K562 (cell line): ENCODE results near the gene PTPN18. TPM values are rescaled to one million over a fixed set of nuclear protein-coding genes. Genes with fewer than 3 reads are reported as not detected.

Source experiments
- BHLHE40 ChIP-seq: IDR thresholded peaks from 2 replicates; pipeline ENCODE4 v1.6.1; 2011; ENCODE audit warnings: low read length, improper control_type of control experiment
- CREB3L1 ChIP-seq: fragments of 450-650 bp; IDR thresholded peaks from 2 replicates; pipeline ENCODE4 v1.6.1; 2014; ENCODE audit warnings: low read depth, mild to moderate bottlenecking, moderate library complexity, borderline replicate concordance
- DMBX1 ChIP-seq: fragments of 250-450 bp; sonication (Bioruptor Pico); IDR thresholded peaks from 2 replicates; pipeline ENCODE4 v1.8.0; 2022; ENCODE audit warnings: inconsistent platforms, mild to moderate bottlenecking, moderate library complexity, borderline replicate concordance
- GABPB2 ChIP-seq: fragments of 250-450 bp; sonication (Bioruptor Pico); conservative IDR thresholded peaks from 2 replicates; pipeline ENCODE4 v1.5.1; 2021; ENCODE audit warnings: mild to moderate bottlenecking
- GMEB1 ChIP-seq: fragments of 250-450 bp; sonication (Bioruptor Pico); IDR thresholded peaks from 2 replicates; pipeline ENCODE4 v1.4.0; 2020; ENCODE audit warnings: mild to moderate bottlenecking
- JUNB ChIP-seq: fragments of 450-650 bp; formaldehyde crosslinking; conservative IDR thresholded peaks from 2 replicates; pipeline ENCODE4 v1.4.0; 2020; ENCODE audit warnings: mild to moderate bottlenecking
- KAT7 ChIP-seq: sonication (generic); formaldehyde crosslinking; IDR thresholded peaks from 2 replicates; pipeline ENCODE4 v1.8.0; 2022; ENCODE audit warnings: missing genetic modification reagents, mild to moderate bottlenecking, borderline replicate concordance
- POLR2AphosphoS5 ChIP-seq: IDR thresholded peaks from 2 replicates; pipeline ENCODE4 v1.6.1; 2011; ENCODE audit warnings: mild to moderate bottlenecking, low read depth, low read length, moderate library complexity; ENCODE audit not compliant: control insufficient read depth, insufficient read depth
- POLR2G ChIP-seq: fragments of 200-400 bp; formaldehyde crosslinking; IDR thresholded peaks from 2 replicates; pipeline ENCODE4 v1.6.1; 2017; ENCODE audit warnings: low read depth, mild to moderate bottlenecking, antibody characterized with exemption, low read length, moderate library complexity
- SMARCC2 ChIP-seq: fragments of 450-650 bp; IDR thresholded peaks from 2 replicates; pipeline ENCODE4 v1.6.1; 2017; ENCODE audit warnings: antibody characterized with exemption, moderate library complexity, mild to moderate bottlenecking, low read depth
- TOE1 ChIP-seq, 2 experiments: fragments of 450-650 bp in 1 of 2; sonication (generic) in 1 of 2; formaldehyde crosslinking in 1 of 2; IDR thresholded peaks; 2 replicates each; pipeline versions ENCODE4 v1.7.1 to v1.8.0; 2016 to 2022; ENCODE audit warnings: borderline replicate concordance in 2 of 2, mild to moderate bottlenecking in 2 of 2, antibody characterized with exemption in 1 of 2, inconsistent platforms in 1 of 2, low read depth in 1 of 2, missing genetic modification reagents in 1 of 2, moderate library complexity in 1 of 2
- ZNF324 ChIP-seq: fragments of 250-450 bp; sonication (Bioruptor Pico); IDR thresholded peaks from 2 replicates; pipeline ENCODE4 v1.4.0; 2020; ENCODE audit warnings: mild to moderate bottlenecking
- polyA plus RNA-seq, 8 experiments: library from polyadenylated mRNA; depleted of rRNA in 4 of 8; stranded (reverse) in 5 of 8; unstranded in 3 of 8; fragments of >200 nt; fragmentation: Nextera tagmentation in 2 of 8; fragmentation: Illumina TruSeq in 1 of 8; extraction: Ambion mirVana in 2 of 8; extraction: Trizol in 1 of 8; gene quantifications; 2 replicates each; pipeline versions ENCODE4 v1.2.1 to v1.2.3, GENCODE V29; 2011 to 2014; ENCODE audit warnings: inconsistent platforms in 1 of 8, missing spikeins in 1 of 8
- total RNA-seq, 7 experiments: library from RNA; depleted of rRNA in 6 of 7; stranded (reverse); fragments of >200 nt in 6 of 7; fragmentation: Illumina TruSeq in 2 of 7; extraction: Trizol in 2 of 7; gene quantifications; 2 replicates each; pipeline versions ENCODE4 v1.2.1 to v1.2.3, GENCODE V29; 2011 to 2021; ENCODE audit warnings: low replicate concordance in 1 of 7
- TF ChIP-seq, protein P1 (sequence below): fragments of 250-450 bp; sonication (Bioruptor Pico); IDR thresholded peaks from 2 replicates; pipeline ENCODE4 v1.4.0; 2020; ENCODE audit warnings: mild to moderate bottlenecking, moderate library complexity, borderline replicate concordance
- TF ChIP-seq, protein P2 (sequence below): sonication (generic); formaldehyde crosslinking; IDR thresholded peaks from 2 replicates; pipeline ENCODE4 v1.8.1; 2023; ENCODE audit warnings: mild to moderate bottlenecking, missing genetic modification reagents
- TF ChIP-seq, protein P3 (sequence below), 2 experiments: fragments of 250-450 bp in 1 of 2; fragments of 450-650 bp in 1 of 2; sonication (Bioruptor Pico) in 1 of 2; IDR thresholded peaks; 2 replicates each; pipeline versions ENCODE4 v1.6.1 to v1.8.0; 2016 to 2021; ENCODE audit warnings: mild to moderate bottlenecking in 2 of 2, moderate library complexity in 2 of 2, missing compliant biosample characterization in 1 of 2, missing genetic modification characterization in 1 of 2

Gene PTPN18
- total and polyA plus RNA-seq, 9 of the 15 experiments (the other 6 are each of a cell fraction or from before 2014, with no cell fraction given): 11.6 to 90.7 (median 49.6) TPM

DNA sequence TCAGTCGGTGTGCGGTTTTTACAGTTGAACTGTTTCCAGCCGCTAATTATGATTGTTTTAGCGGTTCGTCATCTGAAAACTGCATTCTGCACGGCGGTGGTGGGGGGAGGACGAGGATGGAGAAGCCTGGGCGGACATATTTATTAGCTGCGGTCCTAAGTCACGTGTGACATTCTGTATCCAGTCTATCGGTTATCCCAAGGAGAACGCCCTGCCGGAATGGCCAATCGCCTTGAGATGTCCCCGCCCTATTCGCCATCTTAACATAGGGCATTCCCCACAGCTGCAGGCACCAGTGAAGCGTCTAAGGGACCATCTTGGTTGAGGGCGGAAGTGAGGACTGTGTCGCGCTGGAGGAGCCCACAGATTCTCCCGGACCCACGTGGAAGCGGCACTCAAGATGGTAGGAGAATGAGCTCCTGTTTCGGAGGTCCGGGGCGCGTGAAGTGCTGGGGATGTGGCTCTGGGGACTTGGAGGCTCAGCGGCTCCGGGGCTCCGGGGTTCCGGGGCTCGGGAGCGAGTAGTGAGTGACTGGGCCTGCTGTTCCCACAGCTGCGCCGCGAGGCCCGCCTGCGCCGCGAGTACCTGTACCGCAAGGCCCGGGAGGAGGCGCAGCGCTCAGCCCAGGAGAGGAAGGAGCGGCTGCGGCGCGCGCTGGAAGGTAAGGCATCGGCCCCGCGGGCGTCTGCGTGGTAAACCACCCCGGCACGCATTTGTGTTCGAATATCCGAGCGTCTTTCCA, 13.2 kb upstream of the PTPN18 start, which contains the start of gene IMP4 (continued):
- TF ChIP-seq GMEB1 (CRISPR knock-in tag): 0 out of 2 replicates have a peak, but pooled peaks have one; percentile 41
- TF ChIP-seq, protein P1, sequence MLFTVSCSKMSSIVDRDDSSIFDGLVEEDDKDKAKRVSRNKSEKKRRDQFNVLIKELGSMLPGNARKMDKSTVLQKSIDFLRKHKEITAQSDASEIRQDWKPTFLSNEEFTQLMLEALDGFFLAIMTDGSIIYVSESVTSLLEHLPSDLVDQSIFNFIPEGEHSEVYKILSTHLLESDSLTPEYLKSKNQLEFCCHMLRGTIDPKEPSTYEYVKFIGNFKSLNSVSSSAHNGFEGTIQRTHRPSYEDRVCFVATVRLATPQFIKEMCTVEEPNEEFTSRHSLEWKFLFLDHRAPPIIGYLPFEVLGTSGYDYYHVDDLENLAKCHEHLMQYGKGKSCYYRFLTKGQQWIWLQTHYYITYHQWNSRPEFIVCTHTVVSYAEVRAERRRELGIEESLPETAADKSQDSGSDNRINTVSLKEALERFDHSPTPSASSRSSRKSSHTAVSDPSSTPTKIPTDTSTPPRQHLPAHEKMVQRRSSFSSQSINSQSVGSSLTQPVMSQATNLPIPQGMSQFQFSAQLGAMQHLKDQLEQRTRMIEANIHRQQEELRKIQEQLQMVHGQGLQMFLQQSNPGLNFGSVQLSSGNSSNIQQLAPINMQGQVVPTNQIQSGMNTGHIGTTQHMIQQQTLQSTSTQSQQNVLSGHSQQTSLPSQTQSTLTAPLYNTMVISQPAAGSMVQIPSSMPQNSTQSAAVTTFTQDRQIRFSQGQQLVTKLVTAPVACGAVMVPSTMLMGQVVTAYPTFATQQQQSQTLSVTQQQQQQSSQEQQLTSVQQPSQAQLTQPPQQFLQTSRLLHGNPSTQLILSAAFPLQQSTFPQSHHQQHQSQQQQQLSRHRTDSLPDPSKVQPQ (CRISPR knock-in tag): no peak; the same call in 1 of the 2 replicates
- peak; percentile 91 for TF ChIP-seq POLR2G
- peak; percentile 94 for TF ChIP-seq TOE1 (IDR thresholded peaks at IDR 0.05; ENCODE audit: borderline replicate concordance)
- TF ChIP-seq TOE1 (CRISPR knock-in tag; IDR thresholded peaks at IDR 0.05; ENCODE audit: borderline replicate concordance, low read depth): no peak
- TF ChIP-seq BHLHE40: peak; percentile 95
- TF ChIP-seq JUNB (CRISPR knock-in tag): 0 out of 2 replicates have a peak, but pooled peaks have one; percentile 25
- no peak for TF ChIP-seq GABPB2 (CRISPR knock-in tag)
- TF ChIP-seq POLR2AphosphoS5: peak; percentile 81
- peak; percentile 39; the same call in 1 of the 2 replicates for TF ChIP-seq DMBX1 (CRISPR knock-in tag)
- no peak for TF ChIP-seq ZNF324 (CRISPR knock-in tag)
- TF ChIP-seq, protein P2, sequence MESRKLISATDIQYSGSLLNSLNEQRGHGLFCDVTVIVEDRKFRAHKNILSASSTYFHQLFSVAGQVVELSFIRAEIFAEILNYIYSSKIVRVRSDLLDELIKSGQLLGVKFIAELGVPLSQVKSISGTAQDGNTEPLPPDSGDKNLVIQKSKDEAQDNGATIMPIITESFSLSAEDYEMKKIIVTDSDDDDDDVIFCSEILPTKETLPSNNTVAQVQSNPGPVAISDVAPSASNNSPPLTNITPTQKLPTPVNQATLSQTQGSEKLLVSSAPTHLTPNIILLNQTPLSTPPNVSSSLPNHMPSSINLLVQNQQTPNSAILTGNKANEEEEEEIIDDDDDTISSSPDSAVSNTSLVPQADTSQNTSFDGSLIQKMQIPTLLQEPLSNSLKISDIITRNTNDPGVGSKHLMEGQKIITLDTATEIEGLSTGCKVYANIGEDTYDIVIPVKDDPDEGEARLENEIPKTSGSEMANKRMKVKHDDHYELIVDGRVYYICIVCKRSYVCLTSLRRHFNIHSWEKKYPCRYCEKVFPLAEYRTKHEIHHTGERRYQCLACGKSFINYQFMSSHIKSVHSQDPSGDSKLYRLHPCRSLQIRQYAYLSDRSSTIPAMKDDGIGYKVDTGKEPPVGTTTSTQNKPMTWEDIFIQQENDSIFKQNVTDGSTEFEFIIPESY (CRISPR knock-in tag): 0 out of 2 replicates have a peak, but pooled peaks have one; percentile 63
- peak; percentile 81; the same call in 1 of the 2 replicates for TF ChIP-seq KAT7 (CRISPR knock-in tag)
- TF ChIP-seq CREB3L1: peak; percentile 86
- TF ChIP-seq, protein P3, sequence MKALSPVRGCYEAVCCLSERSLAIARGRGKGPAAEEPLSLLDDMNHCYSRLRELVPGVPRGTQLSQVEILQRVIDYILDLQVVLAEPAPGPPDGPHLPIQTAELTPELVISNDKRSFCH (CRISPR knock-in tag; IDR thresholded peaks at IDR 0.05): no peak
- TF ChIP-seq, protein P3 (tag; IDR thresholded peaks at IDR 0.05): peak; percentile 75
- no peak for TF ChIP-seq SMARCC2
